Measurements from ENCODE around the gene TCERG1.

DNA sequence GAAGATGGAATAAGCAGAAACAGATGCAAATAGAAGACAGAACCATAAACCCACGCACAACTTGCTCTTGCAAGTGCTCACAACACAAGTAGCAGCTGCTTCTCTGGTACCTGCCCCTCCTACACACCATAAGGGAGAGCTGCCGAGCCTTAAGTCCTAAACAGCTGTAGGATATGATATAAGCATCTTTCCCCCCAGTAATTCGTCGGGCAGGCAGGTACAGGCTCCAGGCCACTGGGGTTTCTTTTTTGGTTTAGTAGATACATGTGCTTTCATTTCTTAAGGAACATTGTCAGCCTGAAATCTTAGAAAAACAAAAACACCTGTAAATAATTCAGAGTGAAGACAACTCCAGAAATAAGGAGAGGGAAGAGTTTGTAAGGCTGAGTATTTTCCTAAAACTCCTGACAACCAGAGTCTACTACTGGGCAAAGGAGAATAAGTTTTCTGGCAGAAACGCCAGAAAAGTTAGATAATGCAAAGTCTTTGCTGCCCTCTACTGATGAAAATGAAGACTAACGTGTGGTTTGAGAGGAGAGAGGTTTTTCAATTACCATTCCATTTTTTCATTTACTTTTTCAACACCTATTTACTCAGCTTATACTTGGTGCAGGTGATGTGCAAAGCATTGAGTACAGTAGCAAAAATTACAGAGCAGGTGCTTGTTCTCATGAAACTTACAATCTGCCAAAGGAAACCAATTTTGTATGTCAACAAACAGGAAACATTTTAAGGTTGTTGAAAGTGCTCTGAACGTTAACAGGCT is 20.1 kb upstream of the TCERG1 start:
- TF ChIP-seq, protein P1, sequence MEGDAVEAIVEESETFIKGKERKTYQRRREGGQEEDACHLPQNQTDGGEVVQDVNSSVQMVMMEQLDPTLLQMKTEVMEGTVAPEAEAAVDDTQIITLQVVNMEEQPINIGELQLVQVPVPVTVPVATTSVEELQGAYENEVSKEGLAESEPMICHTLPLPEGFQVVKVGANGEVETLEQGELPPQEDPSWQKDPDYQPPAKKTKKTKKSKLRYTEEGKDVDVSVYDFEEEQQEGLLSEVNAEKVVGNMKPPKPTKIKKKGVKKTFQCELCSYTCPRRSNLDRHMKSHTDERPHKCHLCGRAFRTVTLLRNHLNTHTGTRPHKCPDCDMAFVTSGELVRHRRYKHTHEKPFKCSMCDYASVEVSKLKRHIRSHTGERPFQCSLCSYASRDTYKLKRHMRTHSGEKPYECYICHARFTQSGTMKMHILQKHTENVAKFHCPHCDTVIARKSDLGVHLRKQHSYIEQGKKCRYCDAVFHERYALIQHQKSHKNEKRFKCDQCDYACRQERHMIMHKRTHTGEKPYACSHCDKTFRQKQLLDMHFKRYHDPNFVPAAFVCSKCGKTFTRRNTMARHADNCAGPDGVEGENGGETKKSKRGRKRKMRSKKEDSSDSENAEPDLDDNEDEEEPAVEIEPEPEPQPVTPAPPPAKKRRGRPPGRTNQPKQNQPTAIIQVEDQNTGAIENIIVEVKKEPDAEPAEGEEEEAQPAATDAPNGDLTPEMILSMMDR (conservative IDR thresholded peaks at IDR 0.05), result peak; percentile 83
- no peak for TF ChIP-seq ZFX (IDR thresholded peaks at IDR 0.05)
